Measurements from ENCODE around the gene SGMS1.

DNA sequence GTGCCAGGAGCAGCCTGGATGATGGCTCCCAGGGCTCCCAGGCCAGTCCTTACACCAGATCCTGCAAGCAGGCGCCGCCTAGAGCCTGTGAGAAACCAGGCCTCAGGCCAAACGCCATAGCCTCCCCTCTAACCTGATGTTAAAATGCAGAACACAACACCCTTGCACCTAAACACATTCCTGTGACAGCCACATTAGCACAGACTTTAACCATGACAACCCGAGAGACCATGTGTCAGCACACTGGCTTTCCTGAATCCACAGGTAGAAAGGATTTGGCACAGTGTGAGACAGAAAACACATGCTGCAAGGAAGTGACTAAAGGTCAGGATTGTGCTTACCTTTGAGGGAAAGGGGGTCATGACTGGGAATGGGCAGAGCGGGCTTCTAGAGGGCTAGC lies 59.9 kb downstream of the SGMS1 start:
- TF ChIP-seq, protein P1, sequence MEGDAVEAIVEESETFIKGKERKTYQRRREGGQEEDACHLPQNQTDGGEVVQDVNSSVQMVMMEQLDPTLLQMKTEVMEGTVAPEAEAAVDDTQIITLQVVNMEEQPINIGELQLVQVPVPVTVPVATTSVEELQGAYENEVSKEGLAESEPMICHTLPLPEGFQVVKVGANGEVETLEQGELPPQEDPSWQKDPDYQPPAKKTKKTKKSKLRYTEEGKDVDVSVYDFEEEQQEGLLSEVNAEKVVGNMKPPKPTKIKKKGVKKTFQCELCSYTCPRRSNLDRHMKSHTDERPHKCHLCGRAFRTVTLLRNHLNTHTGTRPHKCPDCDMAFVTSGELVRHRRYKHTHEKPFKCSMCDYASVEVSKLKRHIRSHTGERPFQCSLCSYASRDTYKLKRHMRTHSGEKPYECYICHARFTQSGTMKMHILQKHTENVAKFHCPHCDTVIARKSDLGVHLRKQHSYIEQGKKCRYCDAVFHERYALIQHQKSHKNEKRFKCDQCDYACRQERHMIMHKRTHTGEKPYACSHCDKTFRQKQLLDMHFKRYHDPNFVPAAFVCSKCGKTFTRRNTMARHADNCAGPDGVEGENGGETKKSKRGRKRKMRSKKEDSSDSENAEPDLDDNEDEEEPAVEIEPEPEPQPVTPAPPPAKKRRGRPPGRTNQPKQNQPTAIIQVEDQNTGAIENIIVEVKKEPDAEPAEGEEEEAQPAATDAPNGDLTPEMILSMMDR (IDR thresholded peaks at IDR 0.05) = no peak
- TF ChIP-seq EP300 (IDR thresholded peaks at IDR 0.05) (no peak), POLR2A (IDR thresholded peaks at IDR 0.05; ENCODE audit: low read depth) (no peak)
